ENCODE data around the gene ALK. TPM values are rescaled to one million over a fixed set of nuclear protein-coding genes. Genes with fewer than 3 reads are reported as not detected.
"Not testable (repeated sequence)": the region's sequence is repeated elsewhere in the genome, so short reads cannot be mapped to it uniquely, and the experiment has no call there.

The ALK gene
- total RNA-seq, 2 experiments from 2014 or later = not detected

- CTCF ChIA-PET = no interaction called here
- H3K27me3 Mint-ChIP-seq = peaks cover 6% of the 10 kb centered on the region
- DNase-seq = no peak
- ATAC-seq = no peak
- H3K4me1 Mint-ChIP-seq = no peaks in the 10 kb centered on the region
- no peak overlapping the region for H3K27ac Mint-ChIP-seq
- no peaks in the 10 kb centered on the region for H3K9me3 Mint-ChIP-seq (ENCODE audit: low read depth)
- H3K4me3 Mint-ChIP-seq = no peak overlapping the region
- H3K36me3 Mint-ChIP-seq = no peaks in the 10 kb centered on the region
These were observed 153.6 kb downstream of the ALK start for GRCh38 chr2:29767606-29768335.

GRCh38 chr2:29766191-29766590, 155.2 kb downstream of the ALK start:
- Mint-ChIP-seq H3K4me1 (no peaks in the 10 kb centered on the region), H3K4me3 (no peak overlapping the region), H3K9me3 (ENCODE audit: low read depth) (no peaks in the 10 kb centered on the region), H3K27ac (no peak overlapping the region), H3K27me3 (peaks cover 6% of the 10 kb centered on the region), H3K36me3 (no peaks in the 10 kb centered on the region)
- DNase-seq = no peak
- ATAC-seq = no peak
- CTCF ChIA-PET = interaction anchor here (0.8 kb wide), 1 partner anchor 11 kb away, joined by 3 read pairs; no protein-coding TSS in a partner anchor

GRCh38 chr2:29765721-29766120, 155.7 kb downstream of the ALK start:
- no peak for DNase-seq
- Mint-ChIP-seq H3K36me3 (no peaks in the 10 kb centered on the region), H3K27me3 (peaks cover 3% of the 10 kb centered on the region), H3K27ac (no peak overlapping the region), H3K4me1 (no peaks in the 10 kb centered on the region), H3K4me3 (no peak overlapping the region), H3K9me3 (ENCODE audit: low read depth) (no peaks in the 10 kb centered on the region)
- ATAC-seq = no peak
- CTCF ChIA-PET = interaction anchor here (0.8 kb wide), 1 partner anchor 10 kb away, joined by 3 read pairs; no protein-coding TSS in a partner anchor

GRCh38 chr2:29763371-29763770, 158.0 kb downstream of the ALK start:
- DNase-seq (no peak), ATAC-seq (no peak)
- H3K4me3 Mint-ChIP-seq = no peak overlapping the region
- CTCF ChIA-PET = no interaction called here
- H3K27me3 Mint-ChIP-seq = peaks cover 3% of the 10 kb centered on the region
- H3K27ac Mint-ChIP-seq = no peak overlapping the region
- H3K4me1 Mint-ChIP-seq = no peaks in the 10 kb centered on the region
- H3K9me3 Mint-ChIP-seq (ENCODE audit: low read depth) = no peaks in the 10 kb centered on the region
- no peaks in the 10 kb centered on the region for H3K36me3 Mint-ChIP-seq

- Mint-ChIP-seq H3K27me3 (peaks cover 3% of the 10 kb centered on the region), H3K36me3 (no peaks in the 10 kb centered on the region), H3K9me3 (ENCODE audit: low read depth) (no peaks in the 10 kb centered on the region), H3K4me1 (no peaks in the 10 kb centered on the region), H3K4me3 (no peak overlapping the region), H3K27ac (no peak overlapping the region)
- CTCF ChIA-PET = no interaction called here
- no peak for ATAC-seq
- DNase-seq = no peak
These were observed 159.1 kb downstream of the ALK start for GRCh38 chr2:29762239-29762638.

- CTCF ChIA-PET = no interaction called here
- Mint-ChIP-seq H3K27me3 (peaks cover 1% of the 10 kb centered on the region), H3K27ac (no peak overlapping the region), H3K9me3 (ENCODE audit: low read depth) (no peaks in the 10 kb centered on the region), H3K4me1 (no peaks in the 10 kb centered on the region), H3K36me3 (no peaks in the 10 kb centered on the region), H3K4me3 (no peak overlapping the region)
- ATAC-seq (no peak), DNase-seq (no peak)
These were observed 160.1 kb downstream of the ALK start for GRCh38 chr2:29761278-29761677.

GRCh38 chr2:29760008-29760407, 161.4 kb downstream of the ALK start:
- no peak for ATAC-seq
- H3K4me1 Mint-ChIP-seq = no peaks in the 10 kb centered on the region
- H3K9me3 Mint-ChIP-seq (ENCODE audit: low read depth) = no peaks in the 10 kb centered on the region
- no peaks in the 10 kb centered on the region for H3K27me3 Mint-ChIP-seq
- no peak overlapping the region for H3K27ac Mint-ChIP-seq
- CTCF ChIA-PET = no interaction called here
- DNase-seq = no peak
- H3K4me3 Mint-ChIP-seq = no peak overlapping the region
- no peaks in the 10 kb centered on the region for H3K36me3 Mint-ChIP-seq

GRCh38 chr2:29759360-29759759, 162.0 kb downstream of the ALK start:
- DNase-seq (no peak), ATAC-seq (no peak)
- CTCF ChIA-PET = no interaction called here
- Mint-ChIP-seq H3K36me3 (no peaks in the 10 kb centered on the region), H3K4me1 (no peaks in the 10 kb centered on the region), H3K9me3 (ENCODE audit: low read depth) (no peaks in the 10 kb centered on the region), H3K4me3 (no peak overlapping the region), H3K27ac (no peak overlapping the region), H3K27me3 (no peaks in the 10 kb centered on the region)

- Mint-ChIP-seq H3K4me1 (no peaks in the 10 kb centered on the region), H3K4me3 (no peak overlapping the region), H3K27ac (no peak overlapping the region), H3K36me3 (no peaks in the 10 kb centered on the region), H3K9me3 (ENCODE audit: low read depth) (no peaks in the 10 kb centered on the region), H3K27me3 (peaks cover 2% of the 10 kb centered on the region)
- ATAC-seq (no peak), DNase-seq (no peak)
- CTCF ChIA-PET = interaction anchor here (1.5 kb wide), 1 partner anchor 10 kb away, joined by 3 read pairs; no protein-coding TSS in a partner anchor
These were observed 165.6 kb downstream of the ALK start for GRCh38 chr2:29755829-29756228.

GRCh38 chr2:29755233-29755632, 166.2 kb downstream of the ALK start:
- H3K36me3 Mint-ChIP-seq = no peaks in the 10 kb centered on the region
- H3K27me3 Mint-ChIP-seq = peaks cover 2% of the 10 kb centered on the region
- H3K4me3 Mint-ChIP-seq = no peak overlapping the region
- H3K4me1 Mint-ChIP-seq = no peaks in the 10 kb centered on the region
- CTCF ChIA-PET = interaction anchor here (1.5 kb wide), 1 partner anchor 10 kb away, joined by 3 read pairs; no protein-coding TSS in a partner anchor
- H3K27ac Mint-ChIP-seq = no peak overlapping the region
- no peaks in the 10 kb centered on the region for H3K9me3 Mint-ChIP-seq (ENCODE audit: low read depth)
- DNase-seq (no peak), ATAC-seq (no peak)

GRCh38 chr2:29753671-29754444, 167.5 kb downstream of the ALK start:
- Mint-ChIP-seq H3K36me3 (no peaks in the 10 kb centered on the region), H3K9me3 (ENCODE audit: low read depth) (no peaks in the 10 kb centered on the region), H3K27me3 (peaks cover 2% of the 10 kb centered on the region), H3K4me1 (no peaks in the 10 kb centered on the region), H3K4me3 (no peak overlapping the region), H3K27ac (no peak overlapping the region)
- no peak for ATAC-seq
- DNase-seq = no peak
- CTCF ChIA-PET = no interaction called here

GRCh38 chr2:29751390-29751789, 170.0 kb downstream of the ALK start:
- Mint-ChIP-seq H3K4me3 (no peak overlapping the region), H3K27ac (no peak overlapping the region)
- CTCF ChIA-PET = no interaction called here

GRCh38 chr2:29750463-29750862, 170.9 kb downstream of the ALK start:
- H3K27me3 Mint-ChIP-seq; H3K27ac Mint-ChIP-seq; CTCF ChIA-PET; H3K4me3 Mint-ChIP-seq; ATAC-seq; H3K4me1 Mint-ChIP-seq; H3K36me3 Mint-ChIP-seq; DNase-seq; H3K9me3 Mint-ChIP-seq (ENCODE audit: low read depth): not testable (repeated sequence)

More at GRCh38 chr2:29751390-29751789, 170.0 kb downstream of the ALK start:
- Mint-ChIP-seq H3K9me3 (ENCODE audit: low read depth) (no peaks in the 10 kb centered on the region), H3K27me3 (peaks cover 2% of the 10 kb centered on the region), H3K36me3 (no peaks in the 10 kb centered on the region), H3K4me1 (no peaks in the 10 kb centered on the region)
- no peak for ATAC-seq
- DNase-seq = no peak

GRCh38 chr2:29749843-29750242, 171.5 kb downstream of the ALK start:
- no peaks in the 10 kb centered on the region for H3K36me3 Mint-ChIP-seq
- no peaks in the 10 kb centered on the region for H3K9me3 Mint-ChIP-seq (ENCODE audit: low read depth)
- no peak overlapping the region for H3K4me3 Mint-ChIP-seq
- no peak for ATAC-seq
- no peak for DNase-seq
- peaks cover 2% of the 10 kb centered on the region for H3K27me3 Mint-ChIP-seq
- H3K27ac Mint-ChIP-seq = no peak overlapping the region
- CTCF ChIA-PET = no interaction called here
- no peaks in the 10 kb centered on the region for H3K4me1 Mint-ChIP-seq

Measured in activated CD8-positive, alpha-beta memory T cell treated with anti-CD3 and anti-CD28 coated beads, Interleukin-2, amount 10 ng/mL, durations not matched to agents 7 days and 5 days (primary cell).